GM06990 (cell line): ENCODE results near the gene ZDHHC14.

Source experiments
- DNase-seq: peaks from one replicate; pipeline ENCODE4 v3.0.0-alpha.2; 2011; ENCODE audit not compliant: insufficient read length; ENCODE audit errors: extremely low read depth
- H3K27me3 ChIP-seq: replicated peaks from 2 replicates; pipeline ENCODE4 v1.6.0; 2011; ENCODE audit warnings: low read length; ENCODE audit not compliant: control insufficient read depth, insufficient read depth
- H3K36me3 ChIP-seq: 2 replicates; pipeline ENCODE4 v1.5.1; 2011; ENCODE audit warnings: low read length; ENCODE audit not compliant: control insufficient read depth, insufficient read depth
- H3K4me3 ChIP-seq: replicated peaks from 2 replicates; pipeline ENCODE4 v1.5.1; 2011; ENCODE audit warnings: low read depth, mild to moderate bottlenecking, control low read depth, low read length
- TF ChIP-seq, protein P1 (sequence below): IDR thresholded peaks from 2 replicates; pipeline ENCODE4 v1.5.1; 2011; ENCODE audit warnings: low read length, control low read depth, mild to moderate bottlenecking, inconsistent platforms; ENCODE audit not compliant: insufficient read depth, poor library complexity, severe bottlenecking

ZDHHC14 gene

DNA sequence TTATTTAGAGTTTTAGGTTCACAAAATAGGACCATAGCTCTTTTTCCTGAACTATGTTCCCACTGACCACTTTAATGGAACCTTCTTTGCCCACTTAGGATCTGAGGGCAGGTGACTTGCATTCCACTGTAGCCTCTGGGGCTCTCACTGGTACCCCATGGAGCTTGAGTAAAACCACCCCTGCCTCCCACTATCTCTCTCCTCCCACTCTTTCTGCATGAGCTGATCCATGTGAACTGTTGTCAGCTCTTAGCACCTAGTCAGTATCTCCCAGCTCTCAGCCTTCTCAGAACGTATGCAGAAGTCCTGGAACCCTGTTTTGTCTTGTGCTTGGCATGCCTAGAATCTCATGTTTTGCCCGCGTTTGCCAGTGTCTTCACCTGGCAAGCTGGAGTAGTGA lies 241.4 kb downstream of the ZDHHC14 start:
- Histone ChIP-seq H3K4me3 (no peak overlapping the region), H3K27me3 (no peaks in the 10 kb centered on the region), H3K36me3 (no peaks in the 10 kb centered on the region)
- DNase-seq, result no peak
- TF ChIP-seq, protein P1, sequence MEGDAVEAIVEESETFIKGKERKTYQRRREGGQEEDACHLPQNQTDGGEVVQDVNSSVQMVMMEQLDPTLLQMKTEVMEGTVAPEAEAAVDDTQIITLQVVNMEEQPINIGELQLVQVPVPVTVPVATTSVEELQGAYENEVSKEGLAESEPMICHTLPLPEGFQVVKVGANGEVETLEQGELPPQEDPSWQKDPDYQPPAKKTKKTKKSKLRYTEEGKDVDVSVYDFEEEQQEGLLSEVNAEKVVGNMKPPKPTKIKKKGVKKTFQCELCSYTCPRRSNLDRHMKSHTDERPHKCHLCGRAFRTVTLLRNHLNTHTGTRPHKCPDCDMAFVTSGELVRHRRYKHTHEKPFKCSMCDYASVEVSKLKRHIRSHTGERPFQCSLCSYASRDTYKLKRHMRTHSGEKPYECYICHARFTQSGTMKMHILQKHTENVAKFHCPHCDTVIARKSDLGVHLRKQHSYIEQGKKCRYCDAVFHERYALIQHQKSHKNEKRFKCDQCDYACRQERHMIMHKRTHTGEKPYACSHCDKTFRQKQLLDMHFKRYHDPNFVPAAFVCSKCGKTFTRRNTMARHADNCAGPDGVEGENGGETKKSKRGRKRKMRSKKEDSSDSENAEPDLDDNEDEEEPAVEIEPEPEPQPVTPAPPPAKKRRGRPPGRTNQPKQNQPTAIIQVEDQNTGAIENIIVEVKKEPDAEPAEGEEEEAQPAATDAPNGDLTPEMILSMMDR, result no peak

DNA sequence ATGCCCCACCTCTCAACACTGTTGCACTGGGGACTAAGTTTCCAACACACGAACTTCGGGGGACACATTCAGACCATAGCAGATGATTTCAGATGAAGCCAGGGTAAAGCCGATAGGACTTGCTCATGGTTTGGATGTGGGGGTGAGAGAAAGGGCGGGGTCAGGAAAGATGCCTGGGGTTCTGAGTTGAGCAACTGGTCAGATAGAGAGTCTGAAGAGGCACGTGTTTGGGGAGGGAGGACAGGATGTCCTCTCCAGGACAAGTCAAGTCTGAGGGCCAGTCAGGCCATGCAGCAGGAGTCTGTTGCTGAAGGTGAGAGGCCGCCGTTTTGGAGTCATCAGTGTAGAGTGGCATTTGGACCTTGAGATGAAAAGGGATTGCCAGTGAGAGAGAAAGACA lies 244.1 kb downstream of the ZDHHC14 start:
- Histone ChIP-seq H3K4me3 (no peak overlapping the region), H3K36me3 (no peaks in the 10 kb centered on the region), H3K27me3 (no peaks in the 10 kb centered on the region)
- TF ChIP-seq, protein P1, result no peak
- DNase-seq, result no peak

DNA sequence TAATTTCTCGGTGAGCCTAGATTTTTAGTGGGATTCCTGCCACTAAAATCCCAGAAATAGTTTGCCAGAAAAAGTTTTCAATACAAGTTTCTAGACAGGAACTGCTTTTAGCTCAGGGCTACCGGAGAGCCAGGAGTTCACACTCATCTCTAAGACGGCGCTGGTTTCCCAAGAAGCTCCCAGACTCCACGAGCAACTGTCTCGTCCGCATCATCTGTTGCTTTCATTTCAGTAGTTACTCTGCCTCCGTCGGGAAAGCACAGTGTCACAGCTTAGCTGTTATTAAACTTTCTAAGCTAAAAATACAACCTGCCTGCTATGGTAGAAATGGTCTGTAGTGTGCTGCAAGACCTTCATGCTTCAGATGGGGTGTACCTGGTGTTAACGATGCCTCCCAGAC lies 244.8 kb downstream of the ZDHHC14 start:
- DNase-seq, result no peak
- no peak overlapping the region; the same call in 1 of the 2 replicates for H3K4me3 ChIP-seq
- TF ChIP-seq, protein P1, result no peak
- no peaks in the 10 kb centered on the region for H3K36me3 ChIP-seq
- no peaks in the 10 kb centered on the region for H3K27me3 ChIP-seq

DNA sequence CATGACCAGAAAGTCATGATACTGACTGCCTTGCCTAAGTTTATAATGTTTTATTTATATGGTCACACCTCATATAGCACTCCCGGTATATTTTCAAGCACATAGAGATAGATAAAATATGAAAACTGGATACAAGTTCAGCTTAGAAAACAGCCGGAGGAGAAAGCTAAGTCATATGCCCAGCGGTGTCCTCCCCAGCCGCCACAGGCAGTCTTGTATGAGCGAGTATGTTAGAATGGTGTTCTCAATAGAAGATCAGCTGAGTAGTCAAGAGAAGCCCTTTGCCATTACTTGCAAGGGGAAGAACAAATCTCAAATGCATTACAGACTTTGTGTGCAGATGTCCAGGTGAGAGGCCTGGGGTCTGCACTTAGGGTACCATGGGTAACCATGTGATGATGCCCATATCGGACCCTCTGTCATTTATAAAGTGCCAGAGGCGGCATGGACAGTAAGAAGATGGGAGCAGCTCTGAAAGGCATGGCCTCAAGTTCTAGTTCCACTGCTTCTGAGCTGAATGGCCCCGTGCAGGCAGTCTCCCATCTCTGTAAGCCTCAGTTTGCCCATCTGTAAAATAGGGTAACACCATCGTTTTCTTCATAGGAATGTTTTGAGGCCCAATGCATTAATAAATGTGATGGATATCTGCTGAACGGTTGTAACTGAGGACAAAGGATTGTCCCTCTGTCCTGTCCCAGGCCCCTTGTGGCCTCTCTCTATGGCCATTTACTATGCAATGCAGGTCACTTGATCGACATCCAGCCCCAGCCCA lies 246.4 kb downstream of the ZDHHC14 start:
- no peak for DNase-seq
- Histone ChIP-seq H3K4me3 (no peak overlapping the region), H3K27me3 (no peaks in the 10 kb centered on the region), H3K36me3 (no peaks in the 10 kb centered on the region)
- TF ChIP-seq, protein P1, result no peak

DNA sequence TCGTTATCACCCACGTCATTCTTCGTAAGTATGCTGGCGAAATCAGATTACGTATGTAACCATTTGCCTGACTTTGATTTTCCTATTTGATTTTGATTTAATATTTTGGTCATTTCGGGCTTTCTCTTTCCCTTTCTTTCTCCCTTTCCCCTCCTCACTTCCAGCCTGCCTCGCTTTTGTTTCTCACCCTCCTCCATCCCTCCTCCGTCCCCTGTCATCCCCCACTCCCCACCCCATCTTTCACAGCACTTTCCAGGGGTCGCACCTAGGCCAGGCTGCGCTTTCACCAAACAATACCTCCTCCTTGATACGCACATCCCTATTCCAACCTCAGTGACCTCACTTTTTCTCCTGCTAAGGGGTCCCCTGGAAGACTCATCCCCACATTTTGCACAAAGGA lies 247.5 kb downstream of the ZDHHC14 start:
- Histone ChIP-seq H3K27me3 (no peaks in the 10 kb centered on the region), H3K36me3 (no peaks in the 10 kb centered on the region), H3K4me3 (no peak overlapping the region)
- DNase-seq, result no peak
- TF ChIP-seq, protein P1, result no peak

DNA sequence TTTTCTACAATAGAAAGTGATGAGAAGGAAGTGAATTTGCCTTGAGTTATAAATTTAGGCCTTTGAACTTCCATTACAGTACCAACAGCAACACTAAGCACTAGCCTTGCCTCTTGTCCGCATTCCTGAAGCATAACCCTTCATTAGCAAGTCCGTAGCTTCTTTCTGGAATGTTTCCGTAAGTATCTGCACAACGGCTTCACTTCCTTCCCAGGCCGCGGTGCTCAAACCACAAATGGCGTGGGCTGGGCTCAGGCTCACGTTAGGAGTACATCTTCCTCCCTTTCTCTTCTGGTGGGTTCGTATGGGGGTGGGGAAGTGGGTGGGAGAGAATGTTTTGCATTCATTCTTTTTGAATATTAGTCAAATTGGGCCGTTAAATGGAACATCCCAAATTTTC lies 248.2 kb downstream of the ZDHHC14 start:
- Histone ChIP-seq H3K4me3 (no peak overlapping the region), H3K27me3 (no peaks in the 10 kb centered on the region), H3K36me3 (no peaks in the 10 kb centered on the region)
- DNase-seq, result no peak
- TF ChIP-seq, protein P1, result no peak
